Measurements from ENCODE around the gene EYS. TPM values are rescaled to one million over a fixed set of nuclear protein-coding genes. Genes with fewer than 3 reads are reported as not detected.

Gene EYS
- total RNA-seq, 3 donors from 2014 or later, result 0.16 to 0.61 (median 0.60) TPM

GRCh38 chr6:64998204-64998603 lies 708.8 kb downstream of the EYS start:
- DNase-seq (no peak), ATAC-seq (no peak)
- TF ChIP-seq CTCF (IDR thresholded peaks at IDR 0.05), result no peak
- Histone ChIP-seq H3K9me3 (no peaks in the 10 kb centered on the region), H3K4me3 (no peak overlapping the region), H3K36me3 (ENCODE audit: low read depth) (no peaks in the 10 kb centered on the region), H3K4me1 (ENCODE audit: low read depth) (no peaks in the 10 kb centered on the region)
- intact Hi-C loops (cut with DNase I, micrococcal nuclease), result no loop called here

- Histone ChIP-seq H3K4me3 (no peak overlapping the region), H3K36me3 (ENCODE audit: low read depth) (no peaks in the 10 kb centered on the region), H3K9me3 (no peaks in the 10 kb centered on the region), H3K4me1 (ENCODE audit: low read depth) (no peaks in the 10 kb centered on the region)
- no peak for TF ChIP-seq CTCF (IDR thresholded peaks at IDR 0.05)
- DNase-seq, result no peak
- ATAC-seq, result no peak
- intact Hi-C loops (cut with DNase I, micrococcal nuclease), result no loop called here
Observed at GRCh38 chr6:64996301-64996700, 710.7 kb downstream of the EYS start.

GRCh38 chr6:64990652-64991304 lies 716.2 kb downstream of the EYS start:
- no peaks in the 10 kb centered on the region for H3K36me3 ChIP-seq (ENCODE audit: low read depth)
- no peak for DNase-seq
- no peaks in the 10 kb centered on the region for H3K4me1 ChIP-seq (ENCODE audit: low read depth)
- no peak overlapping the region for H3K4me3 ChIP-seq
- intact Hi-C loops (cut with DNase I, micrococcal nuclease), result no loop called here
- no peak for TF ChIP-seq CTCF (IDR thresholded peaks at IDR 0.05)
- ATAC-seq, result no peak
- no peaks in the 10 kb centered on the region for H3K9me3 ChIP-seq

- Histone ChIP-seq H3K36me3 (ENCODE audit: low read depth) (no peaks in the 10 kb centered on the region), H3K9me3 (no peaks in the 10 kb centered on the region), H3K4me3 (no peak overlapping the region), H3K4me1 (ENCODE audit: low read depth) (no peaks in the 10 kb centered on the region)
- no peak for ATAC-seq
- no peak for DNase-seq
- intact Hi-C loops (cut with DNase I, micrococcal nuclease), result no loop called here
- no peak for TF ChIP-seq CTCF (IDR thresholded peaks at IDR 0.05)
Observed at GRCh38 chr6:64988148-64988547, 718.9 kb downstream of the EYS start.

GRCh38 chr6:64987066-64987465 lies 720.0 kb downstream of the EYS start:
- H3K4me1 ChIP-seq (ENCODE audit: low read depth), result no peaks in the 10 kb centered on the region
- ATAC-seq (no peak), DNase-seq (no peak)
- TF ChIP-seq CTCF (IDR thresholded peaks at IDR 0.05), result no peak
- no peak overlapping the region for H3K4me3 ChIP-seq
- H3K36me3 ChIP-seq (ENCODE audit: low read depth), result no peaks in the 10 kb centered on the region
- H3K9me3 ChIP-seq, result no peaks in the 10 kb centered on the region
- intact Hi-C loops (cut with DNase I, micrococcal nuclease), result no loop called here

- intact Hi-C loops (cut with DNase I, micrococcal nuclease), result no loop called here
- ATAC-seq, result no peak
- Histone ChIP-seq H3K36me3 (ENCODE audit: low read depth) (no peaks in the 10 kb centered on the region), H3K4me3 (no peak overlapping the region), H3K9me3 (no peaks in the 10 kb centered on the region), H3K4me1 (ENCODE audit: low read depth) (no peaks in the 10 kb centered on the region)
- no peak for DNase-seq
- no peak for TF ChIP-seq CTCF (IDR thresholded peaks at IDR 0.05)
Observed at GRCh38 chr6:64985726-64986125, 721.3 kb downstream of the EYS start.

Data from mucosa of descending colon (tissue), 3 donors.